Measurements from ENCODE around the gene OOSP3.
"Not testable (repeated sequence)": the region's sequence is repeated elsewhere in the genome, so short reads cannot be mapped to it uniquely, and the experiment has no call there.

OOSP3 gene

DNA sequence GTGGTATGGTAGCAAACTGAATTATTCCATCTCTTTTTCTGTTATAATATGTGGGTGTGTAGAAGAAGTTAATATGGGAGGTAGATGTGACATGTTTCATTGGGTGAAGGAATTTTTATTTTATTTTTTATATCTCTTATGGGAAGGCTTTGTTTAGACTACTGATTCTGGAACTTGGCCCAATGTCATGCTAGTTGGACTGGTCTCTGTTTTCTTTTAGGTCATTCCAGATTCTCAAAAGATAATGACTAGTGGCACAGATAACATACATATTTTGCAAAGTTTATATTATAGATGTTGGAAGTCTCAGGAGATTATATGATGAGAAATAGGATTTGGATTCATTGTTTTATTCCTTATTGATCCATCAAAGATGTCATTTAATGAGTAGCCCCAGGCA is 1.3 kb upstream of the OOSP3 start:
- no peak for DNase-seq (ENCODE audit: low spot score)

DNA sequence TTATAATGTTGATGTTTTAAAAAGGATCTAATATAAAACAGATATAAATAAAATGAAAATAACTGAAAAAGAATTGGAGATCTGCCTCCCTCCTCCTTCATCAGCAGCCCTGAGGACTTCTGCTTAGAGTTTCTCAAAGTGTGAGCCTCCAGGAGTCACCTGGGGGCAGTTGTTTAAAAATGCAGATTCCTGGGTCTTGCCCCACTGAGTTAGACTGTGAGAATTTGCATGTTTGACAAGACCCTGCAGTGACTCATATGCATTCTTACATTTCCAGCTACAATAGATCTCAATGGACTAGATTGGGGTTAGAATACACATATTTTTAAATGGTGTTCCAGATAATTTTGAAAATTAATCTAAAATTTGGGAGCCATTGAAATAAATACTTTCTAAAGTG is 798 bp upstream of the OOSP3 start:
- no peak for DNase-seq (ENCODE audit: low spot score)

DNA sequence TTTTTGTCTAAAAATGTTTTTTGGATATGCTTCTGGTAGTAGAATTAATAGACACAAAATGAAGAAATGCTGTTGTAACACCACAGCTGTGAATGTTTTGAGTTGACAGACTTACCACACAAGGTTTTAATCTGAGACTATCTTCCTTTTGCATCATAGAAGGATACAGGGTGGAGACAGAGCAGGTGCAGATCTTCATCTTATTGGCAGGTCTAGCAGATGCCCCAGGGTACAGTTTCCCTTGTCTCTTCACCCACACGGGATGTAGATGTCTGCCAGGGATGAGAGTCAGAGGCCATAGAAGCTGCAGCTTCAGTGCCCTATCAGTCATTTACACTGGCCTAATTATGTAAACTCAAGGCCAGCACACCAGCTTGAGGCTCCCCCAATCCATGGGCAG is 985 bp downstream of the OOSP3 start:
- DNase-seq (ENCODE audit: low spot score), result no peak

DNA sequence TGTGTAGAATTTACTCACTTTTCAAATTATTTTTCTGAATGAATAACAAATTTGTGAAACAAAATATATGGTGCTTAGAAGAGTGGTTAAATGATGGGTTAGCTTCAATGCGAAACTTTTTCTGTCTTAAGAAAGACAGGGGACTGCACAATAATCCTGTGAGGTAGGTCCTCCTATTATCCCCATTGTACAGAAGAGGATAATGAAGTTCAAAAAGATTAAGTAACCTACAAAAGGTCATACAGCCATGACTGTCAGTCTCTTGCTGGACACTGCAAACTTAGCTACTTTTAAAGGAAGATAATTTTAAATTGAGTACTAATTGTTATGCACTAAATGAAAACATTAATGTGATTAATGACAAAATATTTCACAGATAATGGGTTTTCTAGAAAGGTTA is 5.0 kb downstream of the OOSP3 start:
- no peak for DNase-seq (ENCODE audit: low spot score)

DNA sequence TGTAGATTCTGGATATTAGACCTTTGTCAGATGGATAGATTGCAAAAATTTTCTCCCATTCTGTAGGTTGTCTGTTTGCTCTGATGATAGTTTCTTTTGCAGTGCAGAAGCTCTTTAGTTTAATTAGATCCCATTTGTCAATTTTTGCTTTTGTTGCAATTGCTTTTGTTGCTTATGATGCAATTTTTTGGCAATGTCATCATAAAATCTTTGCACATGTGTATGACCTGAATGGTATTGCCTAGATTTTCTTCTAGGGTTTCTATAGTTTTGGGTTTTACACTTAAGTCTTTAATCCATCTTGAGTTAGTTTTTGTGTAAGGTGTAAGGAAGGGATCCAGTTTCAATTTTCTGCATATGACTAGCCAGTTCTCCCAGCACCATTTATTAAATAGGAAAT is 8.6 kb downstream of the OOSP3 start:
- not testable (repeated sequence) for DNase-seq (ENCODE audit: low spot score)

DNA sequence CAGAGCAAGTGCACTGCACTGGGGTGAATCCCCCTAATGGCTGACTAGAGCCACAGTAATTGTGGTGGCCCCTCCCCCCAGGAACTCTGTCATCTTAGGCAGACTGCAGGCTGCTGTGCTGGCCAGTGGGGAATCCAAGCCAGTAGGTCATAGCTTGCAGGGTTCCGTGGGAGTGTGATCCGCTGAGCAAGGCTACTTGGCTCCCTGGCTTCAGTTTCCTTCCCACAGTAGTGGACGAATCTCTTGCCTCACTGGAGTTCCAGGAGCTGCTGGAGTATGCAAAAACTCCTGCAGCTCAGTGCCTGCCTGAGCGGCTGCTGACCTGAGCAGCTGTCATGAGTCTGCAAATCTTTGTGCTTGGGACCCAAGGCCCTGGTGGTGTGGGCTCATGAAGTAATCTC is 13.2 kb downstream of the OOSP3 start:
- DNase-seq (ENCODE audit: low spot score), result no peak

DNA sequence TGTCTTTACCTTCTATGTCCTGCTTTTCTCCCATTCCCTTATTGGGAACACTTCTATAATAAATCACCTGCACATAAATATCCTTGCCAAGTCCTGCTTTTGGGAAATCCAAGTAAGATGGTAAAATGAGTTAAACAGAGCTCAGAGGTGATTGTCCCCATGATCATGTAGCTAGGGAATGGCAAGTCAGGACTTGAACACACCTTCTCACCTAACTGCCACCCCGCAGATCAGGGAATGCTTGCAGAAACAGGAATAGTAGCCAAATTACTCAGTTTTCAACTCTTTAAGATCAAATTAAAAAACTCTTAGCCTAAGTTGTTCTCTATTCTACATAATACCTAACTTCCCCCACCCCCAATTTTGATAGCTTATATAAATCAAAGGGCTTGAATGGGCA is 16.0 kb downstream of the OOSP3 start:
- DNase-seq (ENCODE audit: low spot score), result no peak

DNA sequence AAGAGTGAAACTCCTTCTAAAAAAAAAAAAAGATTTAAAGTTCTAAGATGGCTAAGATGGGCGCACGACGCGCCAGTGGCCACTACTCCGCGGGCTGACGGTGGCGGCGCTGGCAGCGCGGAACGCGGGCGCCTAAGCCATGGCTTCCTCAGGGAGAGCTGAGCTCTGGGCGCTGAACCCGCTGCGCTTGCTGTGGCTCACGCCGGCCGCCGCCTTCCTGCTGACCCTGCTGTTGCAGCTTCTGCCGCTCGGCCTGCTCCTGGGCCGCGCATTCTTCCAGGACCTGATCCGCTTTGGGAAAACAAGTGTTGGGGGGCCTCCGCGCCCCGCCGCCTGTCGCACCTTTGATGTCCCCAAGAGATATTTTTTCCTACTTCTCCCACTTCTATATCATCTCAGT is 19.5 kb downstream of the OOSP3 start:
- DNase-seq (ENCODE audit: low spot score), result no peak

DNA sequence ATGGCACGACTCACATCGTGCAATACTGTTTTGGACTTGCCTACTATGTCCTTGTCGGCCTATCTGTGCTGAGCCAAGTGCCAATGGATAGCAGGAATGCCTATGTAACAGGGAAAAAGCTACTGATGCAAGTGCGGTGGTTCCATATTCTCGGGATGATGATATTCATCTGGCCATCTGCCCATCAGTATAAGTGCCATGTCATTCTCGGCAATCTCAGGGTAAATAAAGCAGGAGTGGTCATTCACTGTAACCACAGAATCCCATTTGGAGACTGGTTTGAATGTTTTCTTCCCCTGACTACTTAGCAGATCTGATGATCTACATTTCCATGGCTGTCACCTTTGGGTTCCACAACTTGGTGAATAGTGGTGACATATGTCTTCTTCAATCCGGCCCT is 20.1 kb downstream of the OOSP3 start:
- DNase-seq (ENCODE audit: low spot score), result no peak

DNA sequence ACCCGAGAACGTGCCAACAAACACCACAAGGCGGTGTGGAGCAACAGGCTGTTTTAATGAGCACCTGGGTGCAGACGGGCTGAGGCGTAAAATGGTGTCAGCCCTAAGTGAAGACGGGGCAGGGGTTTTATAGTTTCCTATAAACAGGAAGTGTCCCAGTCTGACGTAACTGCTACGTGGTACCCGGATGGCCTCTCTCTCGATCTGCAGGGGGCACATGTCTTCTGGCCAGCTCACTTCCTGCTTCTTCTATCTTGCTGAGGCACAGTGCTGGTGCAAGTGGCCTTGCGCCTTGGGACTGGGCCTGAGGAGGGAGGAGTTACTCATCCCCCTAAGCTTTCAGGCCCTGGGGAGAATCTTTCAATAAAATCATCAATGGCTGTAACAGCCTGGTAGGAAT is 20.9 kb downstream of the OOSP3 start:
- no peak for DNase-seq (ENCODE audit: low spot score)

DNA sequence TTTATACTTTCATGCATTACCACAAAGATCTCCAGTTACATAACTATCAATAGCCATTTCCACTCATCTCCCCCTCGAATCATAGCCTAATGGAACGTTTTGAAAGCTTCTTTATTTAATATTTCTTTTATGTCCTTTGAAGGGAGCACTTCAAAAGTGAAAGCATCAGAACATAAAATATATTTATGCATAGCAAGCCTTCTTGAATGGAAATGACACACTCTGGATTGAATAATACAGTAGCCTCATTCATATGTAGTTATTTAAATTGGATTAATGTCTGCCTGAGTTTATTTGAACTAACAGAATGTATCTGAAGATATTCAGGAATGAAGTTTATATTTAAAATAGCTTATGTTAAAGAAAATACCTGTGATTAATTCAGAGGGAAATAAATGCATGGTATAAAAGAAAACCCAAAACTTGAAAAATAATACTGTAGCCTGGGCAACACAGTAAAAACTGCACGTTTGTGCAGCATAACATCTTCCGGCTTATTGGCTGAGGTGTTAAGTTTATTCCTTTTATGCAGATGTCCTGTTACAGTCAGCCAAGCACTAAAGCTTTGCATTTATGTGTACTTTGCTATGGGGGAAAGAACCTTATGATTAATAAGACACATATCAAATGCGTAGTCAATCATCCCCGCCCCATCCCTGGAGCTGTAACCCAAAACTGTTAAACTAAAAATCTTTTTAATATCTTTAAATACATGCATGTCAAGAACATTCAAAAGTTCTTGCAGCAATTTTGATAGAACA is 22.0 kb downstream of the OOSP3 start:
- DNase-seq (ENCODE audit: low spot score), result no peak

DNA sequence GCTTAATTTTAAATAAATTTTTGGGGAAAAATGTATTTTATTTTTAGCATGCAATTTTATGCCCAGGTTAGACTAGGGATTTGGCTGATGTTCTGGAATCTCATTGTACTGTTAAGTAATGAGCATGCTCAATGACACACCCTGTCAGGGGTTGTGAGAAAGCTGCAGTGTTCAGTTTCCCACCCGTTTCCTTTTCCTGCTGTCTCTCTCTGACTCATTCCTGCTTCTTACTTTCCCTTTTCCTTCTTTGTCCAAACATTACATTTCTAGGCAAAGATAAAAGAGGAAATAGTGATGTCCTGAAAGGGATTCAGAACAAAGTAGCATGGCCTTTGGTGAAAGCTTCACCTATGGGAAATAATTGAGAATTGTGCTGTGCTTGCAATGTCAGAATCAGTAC is 22.7 kb downstream of the OOSP3 start:
- no peak for DNase-seq (ENCODE audit: low spot score)

DNA sequence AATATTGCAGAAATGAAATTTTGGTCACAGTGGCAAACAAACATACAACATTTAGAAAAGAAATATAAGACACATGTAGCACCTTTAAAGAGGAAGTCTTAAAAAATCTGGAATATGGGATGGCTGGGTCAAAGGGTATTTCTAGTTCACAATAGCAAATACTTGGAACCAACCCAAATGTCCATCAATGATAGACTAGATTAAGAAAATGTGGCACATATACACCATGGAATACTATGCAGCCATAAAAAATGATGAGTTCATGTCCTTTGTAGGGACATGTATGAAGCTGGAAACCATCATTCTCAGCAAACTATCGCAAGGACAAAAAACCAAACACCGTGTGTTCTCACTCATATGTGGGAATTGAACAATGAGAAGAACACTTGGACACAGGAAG is 25.0 kb downstream of the OOSP3 start:
- DNase-seq (ENCODE audit: low spot score), result not testable (repeated sequence)

DNA sequence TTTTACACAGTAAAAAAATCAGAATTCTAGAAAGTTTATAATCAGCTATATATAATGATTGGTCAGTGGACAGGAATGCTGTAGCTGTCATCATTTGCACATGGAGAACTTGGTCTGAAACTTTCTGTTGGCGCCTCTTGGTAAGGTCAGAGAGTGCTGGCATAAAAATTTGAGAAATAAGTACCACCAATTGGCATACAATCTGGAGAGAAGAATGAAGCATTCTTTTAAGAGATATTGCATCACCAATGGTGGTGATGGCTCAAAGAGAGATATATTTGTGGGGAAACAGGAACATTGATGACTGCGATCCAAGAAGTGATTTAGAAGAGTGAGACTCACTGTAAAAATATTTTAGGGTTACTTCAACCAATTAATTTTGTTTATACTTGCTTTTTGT is 39.9 kb downstream of the OOSP3 start:
- no peak for DNase-seq (ENCODE audit: low spot score)

DNA sequence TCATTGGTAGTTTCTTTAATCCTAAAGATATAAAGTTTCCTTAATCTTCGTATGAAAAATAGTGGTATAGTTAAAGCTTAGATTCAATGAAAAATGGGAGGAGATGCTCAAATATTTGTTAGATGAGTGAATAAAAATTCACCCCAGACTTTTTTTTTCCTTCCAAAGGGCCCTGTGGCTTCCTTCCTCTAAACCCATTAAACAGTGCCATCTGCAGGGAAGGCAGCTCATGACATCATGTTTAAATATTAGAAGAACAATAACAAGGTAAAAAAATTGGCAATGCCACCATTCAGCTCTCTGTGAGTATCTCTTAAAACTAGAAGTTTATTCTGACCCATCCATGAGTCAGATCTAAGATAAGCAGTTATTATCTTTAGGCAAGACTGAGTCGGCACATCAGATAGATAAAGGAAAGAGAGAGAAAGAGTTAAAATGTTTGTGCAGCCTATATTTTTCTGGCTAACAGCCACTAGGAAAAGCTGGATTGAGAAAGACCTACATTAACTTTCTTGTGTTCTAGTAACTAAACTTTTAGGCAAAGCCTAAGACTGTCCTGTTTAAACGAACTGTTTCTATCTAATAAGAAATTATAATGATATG is 40.5 kb downstream of the OOSP3 start:
- DNase-seq (ENCODE audit: low spot score), result peak; percentile 29

DNA sequence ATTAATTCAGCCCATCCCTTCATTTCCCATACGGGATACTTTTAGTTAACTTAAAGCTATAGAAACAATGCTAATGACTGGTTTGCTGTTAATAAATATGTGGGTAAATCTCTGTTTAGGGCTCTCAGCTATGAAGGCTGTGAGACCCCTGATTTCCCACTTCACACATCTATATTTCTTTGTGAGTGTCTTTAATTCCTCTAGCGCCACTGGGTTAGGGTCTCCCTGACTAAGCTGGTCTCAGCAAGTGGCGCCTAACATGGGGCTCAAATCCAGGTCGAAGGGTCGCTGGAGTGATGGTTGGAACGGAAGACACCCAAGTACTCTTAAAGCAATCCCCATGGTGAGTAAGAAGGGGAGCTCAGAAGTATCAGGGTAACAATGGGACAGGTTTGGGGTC is 45.2 kb downstream of the OOSP3 start:
- DNase-seq (ENCODE audit: low spot score), result no peak

DNA sequence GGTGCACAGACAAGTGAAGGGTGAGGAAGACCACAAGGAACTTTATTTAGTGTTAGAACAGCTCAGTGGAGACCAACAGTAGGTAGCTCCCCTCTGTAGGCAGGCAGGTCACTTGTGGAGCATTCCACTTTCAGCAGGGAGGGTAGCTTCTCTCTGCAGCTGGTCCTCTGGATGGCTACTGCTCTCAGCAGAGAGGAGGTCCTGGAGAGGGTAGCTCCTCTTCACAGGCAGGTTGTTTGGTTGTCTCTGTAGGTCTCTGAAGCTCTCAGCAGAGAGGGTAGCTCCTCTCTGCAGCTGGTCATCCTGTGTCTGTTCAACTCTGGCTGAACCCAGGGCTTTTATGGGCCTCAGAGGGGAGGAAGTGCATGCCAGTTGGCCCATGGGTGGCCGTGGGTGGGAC is 53.1 kb downstream of the OOSP3 start:
- DNase-seq (ENCODE audit: low spot score), result no peak

DNA sequence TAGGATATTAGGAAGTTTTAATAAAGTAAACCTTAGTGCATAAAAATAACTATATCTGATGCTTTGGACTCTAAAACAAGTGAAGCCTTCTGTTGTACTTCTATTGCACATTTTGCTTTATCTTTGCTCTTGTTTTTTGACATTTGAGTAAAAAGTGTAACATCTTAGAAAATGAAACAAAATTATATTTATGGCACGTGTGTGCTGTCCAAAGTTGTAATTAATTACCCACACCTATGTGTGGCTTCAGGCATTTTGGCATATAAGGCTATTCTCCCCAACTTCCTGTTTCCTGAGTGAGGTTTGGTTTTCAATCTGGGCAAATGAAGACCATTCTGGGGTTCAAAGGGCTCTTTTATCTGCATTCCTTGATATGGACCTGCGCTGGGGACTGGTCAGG is 59.5 kb downstream of the OOSP3 start, which contains the start of gene OOSP1:
Gene OOSP1, plus strand, starts transcription at position 301 of the 400 bp plus-strand sequence. Its CDS starts 23 bp downstream, at position 324.
- no peak for DNase-seq (ENCODE audit: low spot score)

DNA sequence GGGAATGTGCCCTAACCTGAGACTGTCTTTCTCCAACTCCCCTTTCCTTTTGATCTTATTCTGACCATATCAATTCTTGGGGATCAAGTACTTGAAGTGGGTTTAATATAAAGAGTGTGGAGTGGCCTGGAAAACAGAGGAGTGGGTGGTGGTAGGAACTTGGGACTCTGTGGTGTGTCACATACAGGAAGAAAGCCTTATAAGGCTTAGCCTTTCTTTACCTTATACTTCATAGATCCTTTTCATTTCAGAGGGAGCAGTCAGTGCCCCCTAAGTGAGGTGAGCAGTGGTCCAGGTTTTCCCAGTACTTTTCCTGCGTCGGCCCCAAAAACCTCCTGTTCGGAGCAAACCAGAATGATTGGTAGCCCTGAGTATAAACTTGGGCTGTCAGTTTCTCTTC is 60.1 kb downstream of the OOSP3 start:
- DNase-seq (ENCODE audit: low spot score), result no peak

DNA sequence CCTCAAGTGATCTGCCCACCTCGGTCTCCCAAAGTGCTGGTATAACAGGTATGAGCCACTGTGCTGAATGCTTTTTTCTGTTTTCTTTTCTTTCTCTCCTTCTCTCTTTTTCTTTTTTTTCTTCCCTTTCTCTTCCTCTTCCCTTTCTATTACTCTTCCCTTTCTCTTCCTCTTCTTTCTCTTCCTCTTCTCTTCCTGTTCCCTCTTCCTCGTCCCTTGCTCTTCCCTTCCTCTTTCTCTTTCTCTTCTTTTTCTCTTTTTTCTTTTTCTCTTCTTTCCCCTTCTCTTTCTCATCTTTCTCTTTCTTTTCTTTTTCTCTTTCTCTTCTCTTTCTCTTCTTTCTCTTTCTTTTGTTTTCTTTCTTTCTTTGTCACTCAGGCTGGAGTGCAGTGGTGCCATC is 60.9 kb downstream of the OOSP3 start:
- DNase-seq (ENCODE audit: low spot score), result no peak

DNA sequence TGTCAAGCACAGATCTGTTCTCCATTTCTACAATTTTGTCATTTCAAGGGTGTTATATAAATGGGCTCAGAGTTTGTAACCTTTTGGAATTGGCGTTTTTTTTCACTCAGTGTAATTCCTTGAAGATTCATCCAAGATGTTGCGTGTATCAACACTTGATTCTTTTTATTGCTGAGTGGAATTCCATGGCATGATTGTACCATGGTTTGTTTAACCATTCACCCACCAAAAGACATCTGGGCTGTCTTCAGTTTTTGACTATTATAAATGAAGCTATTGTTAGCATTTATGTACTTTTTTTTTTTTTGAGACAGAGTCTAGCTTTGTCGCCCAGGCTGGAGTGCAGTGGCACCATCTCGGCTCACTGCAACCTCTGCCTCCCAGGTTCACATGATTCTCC is 62.5 kb downstream of the OOSP3 start:
- DNase-seq (ENCODE audit: low spot score), result no peak

DNA sequence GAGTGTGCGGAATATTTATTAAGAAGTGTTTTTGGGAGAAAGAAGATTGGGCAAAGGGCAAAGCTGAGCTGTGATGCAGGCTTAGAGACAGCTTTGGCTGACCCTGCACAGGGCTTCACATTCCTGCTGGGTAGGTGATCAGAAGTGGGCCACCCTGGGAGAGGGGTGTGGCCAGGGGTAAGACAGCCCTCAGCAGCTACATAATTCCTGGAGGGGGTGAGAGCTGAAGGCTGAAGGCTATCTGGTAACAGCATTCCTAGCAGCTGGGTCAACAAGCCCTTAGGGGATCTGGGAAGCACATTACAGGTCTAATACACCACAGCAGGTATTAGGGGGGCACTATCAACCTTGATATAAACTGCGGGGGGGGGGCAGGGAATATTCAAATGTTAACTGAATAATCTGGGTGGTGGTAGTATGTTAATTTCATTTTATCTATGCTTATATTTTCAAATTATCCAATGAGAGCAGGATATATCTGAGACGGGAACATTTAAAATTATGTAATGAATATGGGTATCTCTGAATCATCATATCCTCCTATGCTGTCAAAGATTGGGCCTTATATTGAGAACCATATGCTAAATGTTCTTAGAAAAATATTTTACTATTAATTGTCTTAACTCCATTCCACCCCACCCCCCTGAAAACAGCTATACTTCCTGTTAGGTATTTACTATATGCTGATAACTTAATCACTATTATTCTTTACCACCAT is 65.6 kb downstream of the OOSP3 start:
- DNase-seq (ENCODE audit: low spot score), result no peak

DNA sequence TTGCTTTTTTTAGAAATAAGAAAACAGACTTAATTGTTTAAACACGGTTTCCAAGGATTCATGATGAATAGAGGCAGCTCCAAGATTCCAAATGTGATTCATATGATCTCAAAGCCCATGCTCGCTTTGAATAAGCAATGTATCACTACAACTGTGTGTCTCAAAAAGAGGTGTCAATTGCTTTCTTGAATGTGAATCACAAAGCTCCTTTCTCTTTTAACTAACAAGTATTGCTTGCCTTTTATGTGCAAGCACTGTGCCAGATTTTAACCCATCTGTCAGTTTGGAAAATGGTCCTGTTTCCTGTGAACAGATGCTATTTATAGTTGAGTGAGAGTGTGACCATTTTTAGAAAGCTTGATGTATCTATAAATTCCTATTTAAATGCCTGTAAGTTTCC is 66.1 kb downstream of the OOSP3 start:
- no peak for DNase-seq (ENCODE audit: low spot score)
